HG02678 (cell line): Measurements from ENCODE around the gene ENOPH1.
"Not testable (repeated sequence)": the region's sequence is repeated elsewhere in the genome, so short reads cannot be mapped to it uniquely, and the experiment has no call there.

Experiments
- ATAC-seq: cut with Tn5 transposase; IDR thresholded peaks from one replicate; pipeline ENCODE4 v1.9.1; 2021; ENCODE audit warnings: mild to moderate bottlenecking, moderate library complexity; ENCODE audit not compliant: unreplicated experiment

ENOPH1 gene

GRCh38 chr4:82430193-82430963, at the start of gene ENOPH1, which contains the start of gene HNRNPDL:
Gene ENOPH1 (plus strand): TSS chr4:82430590. CDS start chr4:82430830, 240 bp downstream.
Gene HNRNPDL (minus strand): TSS chr4:82430462. CDS start chr4:82429690, 772 bp downstream.
- peak; percentile 76 for ATAC-seq

- no peak for ATAC-seq
Measured at GRCh38 chr4:82380831-82381230, 49.6 kb upstream of the ENOPH1 start.

GRCh38 chr4:82381235-82381634, 49.2 kb upstream of the ENOPH1 start:
- no peak for ATAC-seq

- ATAC-seq, result no peak
Measured at GRCh38 chr4:82381661-82382296, 48.6 kb upstream of the ENOPH1 start.

GRCh38 chr4:82382751-82383150, 47.6 kb upstream of the ENOPH1 start:
- no peak for ATAC-seq

GRCh38 chr4:82386312-82386711, 44.1 kb upstream of the ENOPH1 start:
- not testable (repeated sequence) for ATAC-seq

GRCh38 chr4:82388405-82388804, 42.0 kb upstream of the ENOPH1 start:
- no peak for ATAC-seq

GRCh38 chr4:82390061-82390460, 40.3 kb upstream of the ENOPH1 start:
- ATAC-seq, result not testable (repeated sequence)

GRCh38 chr4:82394896-82395295, 35.5 kb upstream of the ENOPH1 start:
- no peak for ATAC-seq

GRCh38 chr4:82397527-82397926, 32.9 kb upstream of the ENOPH1 start:
- ATAC-seq, result no peak

GRCh38 chr4:82398263-82398662, 32.1 kb upstream of the ENOPH1 start:
- ATAC-seq, result no peak

- ATAC-seq, result no peak
Measured at GRCh38 chr4:82401600-82401999, 28.8 kb upstream of the ENOPH1 start.

GRCh38 chr4:82402196-82402775, 28.1 kb upstream of the ENOPH1 start:
- ATAC-seq, result no peak

GRCh38 chr4:82403725-82404124, 26.7 kb upstream of the ENOPH1 start:
- no peak for ATAC-seq

- not testable (repeated sequence) for ATAC-seq
Measured at GRCh38 chr4:82415061-82415460, 15.3 kb upstream of the ENOPH1 start.

- no peak for ATAC-seq
Measured at GRCh38 chr4:82415922-82416365, 14.4 kb upstream of the ENOPH1 start.

- ATAC-seq, result no peak
Measured at GRCh38 chr4:82419451-82419850, 10.9 kb upstream of the ENOPH1 start.

- ATAC-seq, result no peak
Measured at GRCh38 chr4:82421796-82422560, 8.4 kb upstream of the ENOPH1 start.

- no peak for ATAC-seq
Measured at GRCh38 chr4:82422616-82423015, 7.8 kb upstream of the ENOPH1 start.

- no peak for ATAC-seq
Measured at GRCh38 chr4:82423245-82424054, 6.9 kb upstream of the ENOPH1 start.
